ENCODE data around the gene ZNF536. TPM values are rescaled to one million over a fixed set of nuclear protein-coding genes. Genes with fewer than 3 reads are reported as not detected.

Gene ZNF536
- total and polyA plus RNA-seq, 2 of the 13 experiments (the other 11 are each of a cell fraction or from before 2014, with no cell fraction given): not detected

- Histone ChIP-seq H3K27ac (ENCODE audit: extremely low read length, insufficient read depth, low read length) (no peak overlapping the region), H3K9ac (ENCODE audit: insufficient read depth, low read depth, low read length) (no peak overlapping the region), H3K27me3 (ENCODE audit: control insufficient read depth in 1 of 2, insufficient read depth in 2 of 2, low read length in 2 of 2) (no peaks in the 10 kb centered on the region; a peak in 2 of 5 replicates), H3K79me2 (ENCODE audit: insufficient read depth, low read length) (no peaks in the 10 kb centered on the region), H3K4me1 (ENCODE audit: insufficient read depth, low read length) (no peaks in the 10 kb centered on the region), H3K4me3 (replicated peaks in 1 of 3; ENCODE audit: insufficient read depth in 1 of 3, low read depth in 2 of 3, low read length in 3 of 3) (no peak overlapping the region), H3K36me3 (replicated peaks in 1 of 2; ENCODE audit: control insufficient read depth in 1 of 2, insufficient read depth in 2 of 2, low read length in 2 of 2) (no peaks in the 10 kb centered on the region), H3K9me3 (ENCODE audit: low read length) (no peaks in the 10 kb centered on the region), H3K4me2 (ENCODE audit: low read depth, low read length) (no peak overlapping the region), H4K20me1 (ENCODE audit: insufficient read depth, low read length) (no peaks in the 10 kb centered on the region), H2AFZ (ENCODE audit: low read length) (no peak overlapping the region)
- intact Hi-C loops (cut with micrococcal nuclease; ENCODE audit: unreplicated experiment) (no loop called here), in situ Hi-C loops (cut with HindIII; ENCODE audit: extremely low pct_ligation_motif_present, low pct_unique_long_range_greater_than_20kb) (no loop called here)
- no peak for TF ChIP-seq MTF2 (CRISPR knock-in tag; IDR thresholded peaks at IDR 0.05; ENCODE audit: borderline replicate concordance)
- no peak for TF ChIP-seq ZMYM3 (CRISPR knock-in tag; IDR thresholded peaks at IDR 0.05)
- TF ChIP-seq ATF1 (CRISPR knock-in tag; IDR thresholded peaks at IDR 0.05): no peak
- no peak for TF ChIP-seq IRF2 (CRISPR knock-in tag; IDR thresholded peaks at IDR 0.05)
- TF ChIP-seq SIX4 (CRISPR knock-in tag; IDR thresholded peaks at IDR 0.05): no peak
- no peak for TF ChIP-seq ATF5 (CRISPR knock-in tag; IDR thresholded peaks at IDR 0.05; ENCODE audit: low read depth)
- no TSS peak for BruUV-seq (replicated peaks)
- WGBS (ENCODE audit: low lambda C conversion rate): 18% methylated on average over 9 of the region's 12 CpGs
- ChIA-PET POLR2A (no interaction called here), CTCF (ENCODE audit: low intra/inter-chr PET ratio, low total read pairs) (no interaction called here)
- DNase-seq (ENCODE audit: low spot score) (no peak), ATAC-seq (no peak), FAIRE-seq (no peak)
Observed at GRCh38 chr19:30555075-30555790, 183.0 kb downstream of the ZNF536 start.

GRCh38 chr19:30555791-30556110, 183.6 kb downstream of the ZNF536 start:
- WGBS (ENCODE audit: low lambda C conversion rate): 50% methylated on average over 1 of the region's 1 CpG
- ATAC-seq (no peak), FAIRE-seq (no peak), DNase-seq (ENCODE audit: low spot score) (no peak)
- intact Hi-C loops (cut with micrococcal nuclease; ENCODE audit: unreplicated experiment): no loop called here
- H3K9ac ChIP-seq (ENCODE audit: insufficient read depth, low read depth, low read length): no peak overlapping the region
- H3K79me2 ChIP-seq (ENCODE audit: insufficient read depth, low read length): no peaks in the 10 kb centered on the region
- no peaks in the 10 kb centered on the region for H3K4me1 ChIP-seq (ENCODE audit: insufficient read depth, low read length)
- no peak overlapping the region for H3K4me2 ChIP-seq (ENCODE audit: low read depth, low read length)
- H2AFZ ChIP-seq (ENCODE audit: low read length): no peak overlapping the region
- no peaks in the 10 kb centered on the region for H4K20me1 ChIP-seq (ENCODE audit: insufficient read depth, low read length)
- no peak overlapping the region for H3K4me3 ChIP-seq (replicated peaks in 1 of 3; ENCODE audit: insufficient read depth in 1 of 3, low read depth in 2 of 3, low read length in 3 of 3)
- no TSS peak for BruUV-seq (replicated peaks)
- TF ChIP-seq ZNF263 (CRISPR knock-in tag; IDR thresholded peaks at IDR 0.05) (no peak), RFXAP (CRISPR knock-in tag; IDR thresholded peaks at IDR 0.05; ENCODE audit: borderline replicate concordance) (no peak), TBX3 (IDR thresholded peaks at IDR 0.05; ENCODE audit: borderline replicate concordance) (no peak), GATAD1 (CRISPR knock-in tag; IDR thresholded peaks at IDR 0.05) (no peak), XRCC5 (optimal IDR thresholded peaks at IDR 0.05; ENCODE audit: low read length) (no peak), SNRNP70 (IDR thresholded peaks at IDR 0.05; ENCODE audit: low read depth, low read length) (no peak)
- ChIA-PET POLR2A (no interaction called here), CTCF (ENCODE audit: low intra/inter-chr PET ratio, low total read pairs) (no interaction called here)
- H3K36me3 ChIP-seq (replicated peaks in 1 of 2; ENCODE audit: control insufficient read depth in 1 of 2, insufficient read depth in 2 of 2, low read length in 2 of 2): no peaks in the 10 kb centered on the region
- H3K9me3 ChIP-seq (ENCODE audit: low read length): no peaks in the 10 kb centered on the region
- in situ Hi-C loops (cut with HindIII; ENCODE audit: extremely low pct_ligation_motif_present, low pct_unique_long_range_greater_than_20kb): no loop called here
- no peak overlapping the region for H3K27ac ChIP-seq (ENCODE audit: extremely low read length, insufficient read depth, low read length)
- H3K27me3 ChIP-seq (ENCODE audit: control insufficient read depth in 1 of 2, insufficient read depth in 2 of 2, low read length in 2 of 2): no peaks in the 10 kb centered on the region; a peak in 2 of 5 replicates
